Stimulated activated CD8-positive, alpha-beta memory T cell treated with anti-CD3 and anti-CD28 coated beads, Interleukin-12 subunit alpha, Interleukin-12 subunit beta, amount 100 ng/mL, for 24 hours (primary cell): ENCODE data around the gene HP1BP3.

Experiments used
- DNase-seq: peaks from one replicate; pipeline ENCODE4 v3.0.0-alpha.2; 2020; ENCODE audit errors: extremely low read depth

The HP1BP3 gene

DNA sequence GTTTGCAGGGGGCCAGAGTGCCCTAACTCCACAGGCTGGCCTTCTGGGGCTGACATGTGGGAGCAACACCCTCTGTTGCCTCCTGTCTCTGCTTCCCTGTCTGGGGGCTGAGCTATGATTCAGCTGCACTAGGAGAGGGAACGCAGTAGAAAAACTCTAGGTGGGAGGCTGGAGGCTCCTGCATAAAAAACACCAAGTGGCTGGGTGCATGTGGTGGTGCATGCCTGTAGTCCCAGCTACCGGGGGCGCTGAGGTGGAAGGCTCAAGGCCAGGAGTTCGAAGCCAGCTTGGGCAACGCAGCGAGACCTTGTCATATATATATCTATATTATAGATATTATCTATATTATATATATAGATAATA lies 74.9 kb downstream of the HP1BP3 start:
- no peak for DNase-seq

GRCh38 chr1:20711285-20712214 lies 75.6 kb downstream of the HP1BP3 start:
- DNase-seq, result no peak

- no peak for DNase-seq
Measured at GRCh38 chr1:20710469-20711284, 76.4 kb downstream of the HP1BP3 start.

DNA sequence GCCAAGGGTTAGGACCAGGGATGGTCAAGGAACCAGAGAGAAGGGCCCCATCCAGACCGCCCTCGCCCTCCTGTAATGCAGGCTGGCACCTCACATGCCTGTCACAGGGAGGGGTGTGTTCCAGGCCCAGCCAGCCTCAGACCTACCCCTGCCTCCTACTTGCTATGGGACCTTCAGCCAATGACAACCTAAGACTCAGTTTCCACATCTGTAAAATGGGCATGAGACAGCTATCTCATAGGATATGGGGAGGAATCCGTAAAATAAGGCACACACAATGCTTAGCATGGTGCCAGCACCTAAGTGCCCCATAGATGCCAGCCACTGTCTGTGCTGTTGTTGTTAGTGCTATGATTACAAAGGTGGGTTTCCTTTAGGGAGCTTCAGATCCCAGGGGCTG lies 77.2 kb downstream of the HP1BP3 start:
- DNase-seq, result no peak

GRCh38 chr1:20708891-20709290 lies 78.2 kb downstream of the HP1BP3 start:
- no peak for DNase-seq

DNA sequence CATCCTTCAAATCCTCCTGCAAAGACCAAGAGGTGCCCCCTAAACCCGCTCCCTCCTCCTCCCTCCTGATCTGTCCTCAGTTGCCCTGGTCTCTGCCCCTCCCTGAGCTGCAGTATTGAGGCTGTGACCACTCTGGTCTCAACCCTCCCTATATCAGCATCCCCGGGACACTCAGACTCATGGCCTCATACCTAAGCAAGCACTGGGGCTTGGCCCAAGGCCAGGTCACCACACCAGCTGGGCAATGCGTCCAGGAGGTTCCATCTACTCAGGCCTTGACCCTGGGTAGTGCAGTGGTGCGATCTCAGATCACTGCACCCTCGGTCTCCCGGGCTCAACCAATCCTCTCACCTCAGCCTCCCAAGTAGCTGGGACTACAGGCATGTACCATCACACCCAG lies 79.0 kb downstream of the HP1BP3 start:
- DNase-seq, result no peak

- no peak for DNase-seq
Measured at GRCh38 chr1:20706841-20707240, 80.3 kb downstream of the HP1BP3 start.

GRCh38 chr1:20705203-20705755 lies 81.8 kb downstream of the HP1BP3 start:
- DNase-seq, result no peak

GRCh38 chr1:20704390-20705202 lies 82.5 kb downstream of the HP1BP3 start:
- DNase-seq, result no peak

DNA sequence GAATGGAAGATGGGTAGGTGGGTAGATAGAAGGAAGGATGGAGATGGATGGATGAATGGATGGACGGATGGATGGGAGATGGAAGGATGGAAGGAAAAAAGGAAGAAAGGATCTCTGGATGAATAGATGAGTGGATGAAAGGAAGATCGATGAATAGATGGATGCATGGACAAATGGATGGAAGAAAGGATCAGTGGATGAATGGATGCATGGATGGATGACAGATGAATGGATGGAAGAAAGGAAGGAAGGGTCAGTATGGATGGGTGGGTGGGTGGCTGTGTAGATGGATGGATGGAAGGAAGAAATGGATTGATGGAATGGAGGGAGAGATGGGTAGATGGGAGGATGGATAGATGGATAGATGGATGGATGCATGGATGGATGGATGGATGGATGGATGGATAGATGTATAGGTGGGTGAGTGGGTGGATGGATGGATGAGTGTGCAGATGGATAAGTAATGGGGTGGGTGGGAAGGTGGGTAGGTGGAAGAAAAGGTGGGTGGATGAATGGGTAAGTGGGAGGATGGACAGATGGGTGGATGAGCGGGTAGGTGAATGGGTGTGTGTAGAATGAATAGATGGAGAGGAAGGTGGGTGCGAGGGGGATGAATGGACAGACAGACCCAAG lies 83.9 kb downstream of the HP1BP3 start:
- DNase-seq, result no peak

GRCh38 chr1:20702416-20702815 lies 84.7 kb downstream of the HP1BP3 start:
- DNase-seq, result no peak

GRCh38 chr1:20701847-20702246 lies 85.3 kb downstream of the HP1BP3 start:
- DNase-seq, result no peak

DNA sequence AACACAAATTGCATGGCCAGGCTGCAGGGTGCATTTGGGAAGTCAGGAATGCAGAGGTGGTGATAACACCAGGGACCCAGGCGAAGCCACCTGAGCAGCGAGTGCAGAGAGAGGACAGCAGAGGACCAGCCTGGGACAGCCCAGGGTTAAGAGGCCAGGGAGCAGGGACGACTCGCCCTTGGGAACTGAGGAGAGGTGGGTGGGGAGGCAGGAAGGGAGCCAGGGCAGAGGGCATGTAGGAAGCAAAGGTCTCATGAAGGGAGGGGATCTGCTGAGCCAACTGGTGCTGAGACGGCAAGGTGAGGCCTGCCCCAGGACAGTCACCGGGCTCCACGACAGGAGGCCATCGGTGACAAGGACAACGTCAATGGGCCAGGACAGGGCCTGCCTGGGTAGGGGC lies 85.7 kb downstream of the HP1BP3 start:
- DNase-seq, result no peak

DNA sequence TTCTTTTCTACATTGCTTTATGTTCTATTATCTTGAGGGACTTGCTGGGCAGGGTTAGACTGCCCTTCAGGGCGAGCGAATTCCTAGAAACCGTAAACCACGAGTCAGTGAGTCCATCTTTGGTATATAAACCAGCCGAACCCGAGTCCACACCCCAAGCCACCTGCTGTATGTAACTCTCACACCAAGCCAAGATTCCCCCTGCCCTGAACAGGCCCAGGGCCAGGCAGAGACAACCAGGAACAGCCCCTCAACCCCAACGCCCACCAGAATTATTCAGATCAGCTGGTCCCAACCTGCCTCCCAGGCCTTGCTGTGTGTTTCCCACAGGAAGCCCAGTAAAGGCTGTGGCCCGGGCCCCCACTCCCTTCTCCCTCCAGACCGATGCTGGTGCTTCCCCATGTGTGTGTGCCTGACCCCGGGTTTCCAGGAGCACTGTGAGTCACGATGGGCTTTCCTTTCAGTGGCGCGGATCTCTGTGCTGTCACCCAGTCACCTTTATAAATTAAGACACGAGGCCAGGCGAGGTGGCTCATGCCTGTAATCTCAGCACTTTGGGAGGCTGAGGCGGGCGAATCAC lies 86.4 kb downstream of the HP1BP3 start:
- DNase-seq, result no peak

DNA sequence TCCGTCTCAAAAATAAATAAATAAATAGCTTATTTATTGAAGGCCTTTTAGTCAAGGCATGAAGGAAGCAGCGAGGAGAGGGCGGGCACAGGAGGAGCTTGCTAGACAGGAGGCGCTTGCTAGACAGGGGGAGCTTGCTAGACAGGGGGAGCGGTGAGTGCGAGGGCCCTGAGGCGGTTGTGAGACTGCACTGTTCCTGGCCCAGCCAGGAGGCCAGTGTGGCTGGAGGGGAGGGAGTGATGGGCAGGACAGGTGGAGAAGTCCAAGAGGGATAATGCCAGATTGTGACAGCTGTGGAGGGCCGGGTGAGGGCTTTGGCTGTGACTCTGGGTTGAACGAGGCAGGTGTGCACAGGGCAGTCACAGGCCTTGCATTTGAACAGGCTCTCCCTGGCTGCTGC lies 87.5 kb downstream of the HP1BP3 start:
- no peak for DNase-seq

DNA sequence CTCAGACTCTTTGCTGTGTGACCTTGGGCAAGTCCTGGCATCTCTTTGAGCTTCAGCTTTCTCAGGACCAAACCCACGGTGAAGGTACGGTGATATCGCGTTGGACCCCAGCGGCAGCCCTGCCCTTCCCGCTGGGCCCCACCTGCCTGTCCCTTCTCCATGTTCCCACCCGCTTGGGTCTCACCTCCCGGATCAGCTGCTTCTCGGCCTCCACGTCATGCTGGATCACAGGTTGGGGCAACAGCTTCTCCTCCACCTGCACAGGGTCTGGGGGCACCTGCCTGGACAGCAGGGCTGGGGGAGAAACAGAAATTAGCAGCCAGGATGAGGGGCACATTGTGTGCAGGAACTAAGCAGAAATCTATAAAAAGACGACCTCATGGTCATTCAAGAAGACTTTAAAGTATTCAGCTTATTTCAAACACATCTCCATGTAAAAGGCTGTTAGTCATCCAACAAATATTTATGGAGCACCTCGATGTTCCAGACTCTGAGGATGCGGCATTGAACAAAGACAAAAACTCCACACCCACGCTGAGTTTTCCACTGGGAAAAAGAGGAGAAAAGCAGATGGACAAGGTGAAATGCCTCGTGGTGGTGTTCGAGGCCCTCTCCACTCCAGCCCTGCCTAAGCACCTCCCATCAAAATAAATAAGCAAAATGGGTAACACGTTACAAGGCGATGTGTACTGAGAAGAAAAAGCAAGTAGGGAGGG lies 88.8 kb downstream of the HP1BP3 start:
- no peak for DNase-seq

DNA sequence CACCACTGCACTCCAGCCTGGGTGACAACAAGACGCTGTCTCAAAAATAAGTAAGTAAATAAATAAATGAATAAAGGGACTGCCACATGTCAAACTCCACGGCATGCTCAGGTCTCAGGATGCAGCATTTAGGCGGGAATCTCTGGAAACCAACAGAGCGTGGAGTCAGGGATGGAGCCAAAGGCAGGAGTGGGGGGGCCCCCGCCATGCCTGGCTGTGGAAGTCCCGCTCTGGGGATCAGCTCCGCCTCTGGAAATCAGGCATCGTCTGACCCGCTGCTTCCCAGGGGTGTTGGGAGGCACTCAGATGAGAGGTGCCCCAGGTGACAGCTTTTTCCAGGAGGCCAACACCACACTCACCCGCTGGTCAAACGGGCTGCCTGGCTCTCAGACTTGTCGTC lies 89.5 kb downstream of the HP1BP3 start:
- DNase-seq, result no peak

- DNase-seq, result peak; percentile 40
Measured at GRCh38 chr1:20696397-20697333, 90.4 kb downstream of the HP1BP3 start.

GRCh38 chr1:20695515-20695914 lies 91.6 kb downstream of the HP1BP3 start:
- no peak for DNase-seq
